Neural cell (in vitro differentiated cells): Measurements from ENCODE around the gene OR10D3. TPM values are rescaled to one million over a fixed set of nuclear protein-coding genes. Genes with fewer than 3 reads are reported as not detected.

Experiments used
- H2AFZ ChIP-seq: fragments of 200-600, 300-800 bp; sonication (generic), shearing (Covaris generic); 2 replicates; pipeline ENCODE4 v1.6.0; 2014; ENCODE audit warnings: low read depth, mild to moderate bottlenecking, antibody characterized with exemption, low read length, moderate library complexity
- H3F3A ChIP-seq: fragments of 200-600 bp; shearing (Covaris generic); 2 replicates; pipeline ENCODE4 v1.6.1; 2016; ENCODE audit warnings: mild to moderate bottlenecking, moderate library complexity, mixed read lengths, antibody characterized with exemption, low read length; ENCODE audit not compliant: insufficient read depth, poor library complexity, severe bottlenecking
- H3K27ac ChIP-seq: fragments of 200-600, 300-800 bp; sonication (generic), shearing (Covaris generic); 2 replicates; pipeline ENCODE4 v1.5.1; 2014; ENCODE audit warnings: mild to moderate bottlenecking, low read length, moderate library complexity
- H3K27me3 ChIP-seq: fragments of 300-800, 200-600 bp; sonication (generic), shearing (Covaris generic); 2 replicates; pipeline ENCODE4 v1.6.0; 2014; ENCODE audit warnings: mild to moderate bottlenecking, low read depth, low read length, moderate library complexity; ENCODE audit not compliant: insufficient read depth
- H3K36me3 ChIP-seq: fragments of 300-800, 200-600 bp; sonication (generic), shearing (Covaris generic); 2 replicates; pipeline ENCODE4 v1.5.1; 2014; ENCODE audit warnings: mild to moderate bottlenecking, antibody characterized with exemption, low read length, moderate library complexity; ENCODE audit not compliant: insufficient read depth
- H3K4me2 ChIP-seq: fragments of 300-800, 200-600 bp; sonication (generic), shearing (Covaris generic); 2 replicates; pipeline ENCODE4 v1.6.0; 2014; ENCODE audit warnings: mild to moderate bottlenecking, low read length
- H3K4me3 ChIP-seq: fragments of 300-800, 200-600 bp; sonication (generic), shearing (Covaris generic); 2 replicates; pipeline ENCODE4 v1.5.1; 2014; ENCODE audit warnings: mild to moderate bottlenecking, low read length, moderate library complexity
- H3K79me2 ChIP-seq: fragments of 200-600 bp; shearing (Covaris generic); replicated peaks from 2 replicates; pipeline ENCODE4 v1.6.0; 2014; ENCODE audit warnings: mild to moderate bottlenecking, low read length, moderate library complexity; ENCODE audit not compliant: insufficient read depth
- H3K9ac ChIP-seq: fragments of 300-800, 200-600 bp; sonication (generic), shearing (Covaris generic); 2 replicates; pipeline ENCODE4 v1.6.1; 2016; ENCODE audit warnings: mild to moderate bottlenecking, low read length, mixed read lengths
- H3K9me2 ChIP-seq: fragments of 200-600 bp; shearing (Covaris generic); 2 replicates; pipeline ENCODE4 v1.6.1; 2016; ENCODE audit warnings: mild to moderate bottlenecking, low read length, mixed read lengths; ENCODE audit not compliant: insufficient read depth
- H3K9me3 ChIP-seq: fragments of 200-600, 300-800 bp; sonication (generic), shearing (Covaris generic); 2 replicates; pipeline ENCODE4 v1.6.1; 2016; ENCODE audit warnings: mild to moderate bottlenecking, mixed run types, low read length, moderate library complexity, mixed read lengths
- H4K20me1 ChIP-seq: fragments of 200-600 bp; shearing (Covaris generic); 2 replicates; pipeline ENCODE4 v1.6.1; 2016; ENCODE audit warnings: mild to moderate bottlenecking, mixed run types; ENCODE audit not compliant: insufficient read depth
- EP300 ChIP-seq: fragments of 450-650 bp; conservative IDR thresholded peaks from 2 replicates; pipeline ENCODE4 v1.6.1; 2014; ENCODE audit warnings: antibody characterized with exemption, mild to moderate bottlenecking, moderate library complexity; ENCODE audit not compliant: poor library complexity, severe bottlenecking
- POLR2AphosphoS5 ChIP-seq: IDR thresholded peaks from 2 replicates; pipeline ENCODE4 v1.6.1; 2012
- RAD21 ChIP-seq: fragments of 450-650 bp; conservative IDR thresholded peaks from 2 replicates; pipeline ENCODE4 v1.6.1; 2014; ENCODE audit warnings: antibody characterized with exemption, mild to moderate bottlenecking, moderate library complexity
- SMC3 ChIP-seq: fragments of 450-650 bp; conservative IDR thresholded peaks from 2 replicates; pipeline ENCODE4 v1.6.1; 2014; ENCODE audit warnings: antibody characterized with exemption, mild to moderate bottlenecking, moderate library complexity; ENCODE audit not compliant: poor library complexity
- TAF1 ChIP-seq: IDR thresholded peaks from 2 replicates; pipeline ENCODE4 v1.6.1; 2012; ENCODE audit warnings: low read depth
- polyA plus RNA-seq: library from polyadenylated mRNA; depleted of rRNA; stranded (reverse); fragments of >200 nt; gene quantifications from 2 replicates; pipeline ENCODE4 v1.2.3, GENCODE V29; 2014
- TF ChIP-seq, protein P1 (sequence below): IDR thresholded peaks from 2 replicates; pipeline ENCODE4 v1.6.1; 2012; ENCODE audit warnings: borderline replicate concordance
- TF ChIP-seq, protein P2 (sequence below): fragments of 450-650 bp; IDR thresholded peaks from 2 replicates; pipeline ENCODE4 v1.5.1; 2014; ENCODE audit warnings: antibody characterized with exemption, mild to moderate bottlenecking, moderate library complexity; ENCODE audit not compliant: poor library complexity, severe bottlenecking

OR10D3 gene
- polyA plus RNA-seq, 1 donor from 2014 or later = not detected

DNA sequence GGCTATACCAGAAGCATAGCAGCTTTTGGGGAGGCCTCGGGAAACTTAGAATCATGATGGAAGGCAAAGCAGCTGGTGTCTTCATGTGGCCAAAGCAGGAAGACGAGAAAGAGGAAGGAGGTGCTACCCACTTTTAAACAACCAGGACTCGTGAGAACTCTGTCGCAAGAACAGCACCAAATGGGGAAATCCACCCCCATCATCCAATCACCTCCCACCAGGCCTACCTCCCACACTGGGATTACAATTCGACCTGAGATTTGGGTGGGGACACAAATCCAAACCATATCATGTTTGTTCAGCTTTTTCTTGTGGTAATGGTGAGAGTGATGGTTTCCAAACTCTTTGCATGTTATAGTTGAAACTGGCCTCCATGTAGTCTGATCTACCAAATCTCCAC is 32.5 kb upstream of the OR10D3 start:
- Histone ChIP-seq H3K36me3 (peaks cover 9% of the 10 kb centered on the region), H3K27me3 (no peaks in the 10 kb centered on the region), H2AFZ (no peak overlapping the region), H3K27ac (no peak overlapping the region), H4K20me1 (no peaks in the 10 kb centered on the region), H3K79me2 (no peaks in the 10 kb centered on the region), H3K9ac (no peak overlapping the region), H3K4me2 (no peak overlapping the region), H3K9me2 (no peaks in the 10 kb centered on the region), H3K9me3 (no peaks in the 10 kb centered on the region), H3K4me3 (no peak overlapping the region), H3F3A (no peaks in the 10 kb centered on the region)
- TF ChIP-seq EP300 = no peak
- TF ChIP-seq, protein P1, sequence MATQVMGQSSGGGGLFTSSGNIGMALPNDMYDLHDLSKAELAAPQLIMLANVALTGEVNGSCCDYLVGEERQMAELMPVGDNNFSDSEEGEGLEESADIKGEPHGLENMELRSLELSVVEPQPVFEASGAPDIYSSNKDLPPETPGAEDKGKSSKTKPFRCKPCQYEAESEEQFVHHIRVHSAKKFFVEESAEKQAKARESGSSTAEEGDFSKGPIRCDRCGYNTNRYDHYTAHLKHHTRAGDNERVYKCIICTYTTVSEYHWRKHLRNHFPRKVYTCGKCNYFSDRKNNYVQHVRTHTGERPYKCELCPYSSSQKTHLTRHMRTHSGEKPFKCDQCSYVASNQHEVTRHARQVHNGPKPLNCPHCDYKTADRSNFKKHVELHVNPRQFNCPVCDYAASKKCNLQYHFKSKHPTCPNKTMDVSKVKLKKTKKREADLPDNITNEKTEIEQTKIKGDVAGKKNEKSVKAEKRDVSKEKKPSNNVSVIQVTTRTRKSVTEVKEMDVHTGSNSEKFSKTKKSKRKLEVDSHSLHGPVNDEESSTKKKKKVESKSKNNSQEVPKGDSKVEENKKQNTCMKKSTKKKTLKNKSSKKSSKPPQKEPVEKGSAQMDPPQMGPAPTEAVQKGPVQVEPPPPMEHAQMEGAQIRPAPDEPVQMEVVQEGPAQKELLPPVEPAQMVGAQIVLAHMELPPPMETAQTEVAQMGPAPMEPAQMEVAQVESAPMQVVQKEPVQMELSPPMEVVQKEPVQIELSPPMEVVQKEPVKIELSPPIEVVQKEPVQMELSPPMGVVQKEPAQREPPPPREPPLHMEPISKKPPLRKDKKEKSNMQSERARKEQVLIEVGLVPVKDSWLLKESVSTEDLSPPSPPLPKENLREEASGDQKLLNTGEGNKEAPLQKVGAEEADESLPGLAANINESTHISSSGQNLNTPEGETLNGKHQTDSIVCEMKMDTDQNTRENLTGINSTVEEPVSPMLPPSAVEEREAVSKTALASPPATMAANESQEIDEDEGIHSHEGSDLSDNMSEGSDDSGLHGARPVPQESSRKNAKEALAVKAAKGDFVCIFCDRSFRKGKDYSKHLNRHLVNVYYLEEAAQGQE = no peak
- TF ChIP-seq TAF1 = no peak

DNA sequence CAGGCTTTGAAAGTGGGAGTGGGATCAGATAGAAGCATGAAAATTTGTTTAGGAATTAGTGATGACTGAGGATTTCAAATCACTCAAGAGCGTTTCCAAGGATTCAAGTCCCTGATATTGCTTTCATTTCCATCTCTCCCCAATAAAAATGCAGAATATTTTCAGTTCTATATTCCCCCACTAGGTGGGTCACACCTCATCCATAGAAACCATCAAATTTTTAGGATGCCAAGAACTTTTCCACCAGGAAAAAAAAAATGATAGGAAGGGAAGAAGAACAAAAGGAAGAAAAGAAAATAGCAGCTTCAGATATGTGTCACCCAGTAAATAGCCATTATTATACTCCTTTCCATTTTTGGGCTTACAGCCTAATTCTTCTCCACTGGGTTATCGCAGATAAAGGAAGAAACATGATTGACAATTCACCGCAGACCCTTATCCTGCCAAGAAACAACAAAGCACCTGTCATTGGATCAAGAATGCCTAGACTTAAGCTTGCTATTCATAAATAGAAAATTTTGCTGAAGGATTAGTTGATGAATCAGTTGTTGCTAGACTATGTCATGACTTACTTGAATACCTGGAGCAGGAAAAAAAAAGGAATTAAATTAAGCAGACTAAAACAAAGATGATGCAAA is 30.3 kb upstream of the OR10D3 start:
- H3K36me3 ChIP-seq = no peaks in the 10 kb centered on the region
- H3K4me2 ChIP-seq = peak overlapping the region; percentile 22
- H3K9ac ChIP-seq = no peak overlapping the region
- TF ChIP-seq, protein P2, sequence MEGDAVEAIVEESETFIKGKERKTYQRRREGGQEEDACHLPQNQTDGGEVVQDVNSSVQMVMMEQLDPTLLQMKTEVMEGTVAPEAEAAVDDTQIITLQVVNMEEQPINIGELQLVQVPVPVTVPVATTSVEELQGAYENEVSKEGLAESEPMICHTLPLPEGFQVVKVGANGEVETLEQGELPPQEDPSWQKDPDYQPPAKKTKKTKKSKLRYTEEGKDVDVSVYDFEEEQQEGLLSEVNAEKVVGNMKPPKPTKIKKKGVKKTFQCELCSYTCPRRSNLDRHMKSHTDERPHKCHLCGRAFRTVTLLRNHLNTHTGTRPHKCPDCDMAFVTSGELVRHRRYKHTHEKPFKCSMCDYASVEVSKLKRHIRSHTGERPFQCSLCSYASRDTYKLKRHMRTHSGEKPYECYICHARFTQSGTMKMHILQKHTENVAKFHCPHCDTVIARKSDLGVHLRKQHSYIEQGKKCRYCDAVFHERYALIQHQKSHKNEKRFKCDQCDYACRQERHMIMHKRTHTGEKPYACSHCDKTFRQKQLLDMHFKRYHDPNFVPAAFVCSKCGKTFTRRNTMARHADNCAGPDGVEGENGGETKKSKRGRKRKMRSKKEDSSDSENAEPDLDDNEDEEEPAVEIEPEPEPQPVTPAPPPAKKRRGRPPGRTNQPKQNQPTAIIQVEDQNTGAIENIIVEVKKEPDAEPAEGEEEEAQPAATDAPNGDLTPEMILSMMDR = peak; percentile 64
- peak; percentile 61 for TF ChIP-seq SMC3
- TF ChIP-seq EP300 = peak; percentile 91
- peak; percentile 57 for TF ChIP-seq RAD21
- peak; percentile 46 for TF ChIP-seq POLR2AphosphoS5
- TF ChIP-seq, protein P1 = no peak
- TF ChIP-seq TAF1 = no peak
- H3K27me3 ChIP-seq = no peaks in the 10 kb centered on the region
- H3F3A ChIP-seq = no peaks in the 10 kb centered on the region
- H3K9me2 ChIP-seq = no peaks in the 10 kb centered on the region
- no peak overlapping the region for H2AFZ ChIP-seq
- H4K20me1 ChIP-seq = no peaks in the 10 kb centered on the region
- no peaks in the 10 kb centered on the region for H3K9me3 ChIP-seq
- peak overlapping the region; percentile 64 for H3K27ac ChIP-seq
- H3K79me2 ChIP-seq = no peaks in the 10 kb centered on the region
- no peak overlapping the region for H3K4me3 ChIP-seq
